AG04449 (cell line): ENCODE data around the gene ZNF813.
"Not testable (repeated sequence)": the region's sequence is repeated elsewhere in the genome, so short reads cannot be mapped to it uniquely, and the experiment has no call there.

ENCODE experiments used
- CTCF ChIA-PET: fragments of 350-600 bp; formaldehyde crosslinking; extraction: SDS; loops from one replicate; lab custom pipeline; 2021; ENCODE audit warnings: antibody characterized with exemption; lab: Yijun Ruan, JAX
- POLR2A ChIA-PET: fragments of 400-600, 350-600 bp; formaldehyde crosslinking; extraction: SDS; loops from one replicate; lab custom pipeline; 2020; ENCODE audit warnings: antibody characterized with exemption, inconsistent platforms; lab: Yijun Ruan, JAX
- DNase-seq: peaks from one replicate; pipeline ENCODE4 v3.0.0-alpha.2; 2010; ENCODE audit warnings: low read depth, low spot score
- H3K4me3 ChIP-seq: 2 replicates; pipeline ENCODE4 v1.5.1; 2011; ENCODE audit warnings: low read depth, mild to moderate bottlenecking, control low read depth, low read length
- TF ChIP-seq, protein P1 (sequence below): IDR thresholded peaks from one replicate; pipeline ENCODE4 v1.5.1; 2011; ENCODE audit warnings: mild to moderate bottlenecking, moderate library complexity, low read length, control low read depth, inconsistent platforms; ENCODE audit not compliant: insufficient read depth; ENCODE audit errors: missing control alignments

ZNF813 gene

DNA sequence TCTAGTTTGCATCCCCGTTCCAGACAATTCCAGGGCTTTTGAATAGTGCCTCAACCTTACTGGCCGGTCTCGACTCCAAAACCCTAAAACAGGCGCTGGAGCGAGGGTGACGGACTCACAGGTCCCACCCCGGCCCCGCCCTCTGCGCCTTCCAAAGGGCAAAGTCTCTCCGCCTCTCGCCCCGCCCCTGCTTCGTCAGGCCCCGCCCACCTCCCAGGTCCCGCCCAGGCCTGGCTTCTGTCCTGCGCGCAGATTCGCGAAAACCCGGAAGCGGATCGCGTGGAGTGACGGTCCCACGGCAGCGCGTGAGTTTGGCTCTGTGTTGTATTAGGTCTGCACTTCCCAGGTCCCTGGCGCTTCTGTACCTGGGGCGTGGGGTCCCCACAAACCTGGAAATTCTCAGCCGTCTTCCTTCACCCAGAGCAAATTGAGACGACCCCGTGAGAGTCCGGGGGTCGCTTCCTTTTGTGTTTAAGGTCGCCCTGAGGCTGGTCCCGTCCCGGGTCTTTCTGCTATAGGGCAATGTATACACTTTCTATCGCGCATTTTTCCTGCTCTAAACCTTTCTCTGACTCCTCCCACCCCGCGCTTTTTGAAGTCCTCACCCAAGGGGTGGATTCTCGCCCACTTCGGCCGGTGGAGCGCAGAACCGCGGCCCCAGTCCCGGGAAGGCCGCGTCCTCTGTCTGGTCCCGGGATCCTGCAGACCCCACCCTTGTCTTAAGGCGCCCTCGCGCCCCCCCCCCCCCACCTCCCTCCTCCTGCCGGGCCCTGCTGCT lies at the start of gene ZNF813:
TSS of gene ZNF813 (plus strand) at position 249 of the 778 bp plus-strand sequence. CDS start 16,090 bp downstream, outside the sequence.
- TF ChIP-seq, protein P1, sequence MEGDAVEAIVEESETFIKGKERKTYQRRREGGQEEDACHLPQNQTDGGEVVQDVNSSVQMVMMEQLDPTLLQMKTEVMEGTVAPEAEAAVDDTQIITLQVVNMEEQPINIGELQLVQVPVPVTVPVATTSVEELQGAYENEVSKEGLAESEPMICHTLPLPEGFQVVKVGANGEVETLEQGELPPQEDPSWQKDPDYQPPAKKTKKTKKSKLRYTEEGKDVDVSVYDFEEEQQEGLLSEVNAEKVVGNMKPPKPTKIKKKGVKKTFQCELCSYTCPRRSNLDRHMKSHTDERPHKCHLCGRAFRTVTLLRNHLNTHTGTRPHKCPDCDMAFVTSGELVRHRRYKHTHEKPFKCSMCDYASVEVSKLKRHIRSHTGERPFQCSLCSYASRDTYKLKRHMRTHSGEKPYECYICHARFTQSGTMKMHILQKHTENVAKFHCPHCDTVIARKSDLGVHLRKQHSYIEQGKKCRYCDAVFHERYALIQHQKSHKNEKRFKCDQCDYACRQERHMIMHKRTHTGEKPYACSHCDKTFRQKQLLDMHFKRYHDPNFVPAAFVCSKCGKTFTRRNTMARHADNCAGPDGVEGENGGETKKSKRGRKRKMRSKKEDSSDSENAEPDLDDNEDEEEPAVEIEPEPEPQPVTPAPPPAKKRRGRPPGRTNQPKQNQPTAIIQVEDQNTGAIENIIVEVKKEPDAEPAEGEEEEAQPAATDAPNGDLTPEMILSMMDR = no peak
- CTCF ChIA-PET = no interaction called here
- peak within 1 kb of the TSS; percentile 85 for H3K4me3 ChIP-seq
- DNase-seq = peak; percentile 10
- POLR2A ChIA-PET = no interaction called here

DNA sequence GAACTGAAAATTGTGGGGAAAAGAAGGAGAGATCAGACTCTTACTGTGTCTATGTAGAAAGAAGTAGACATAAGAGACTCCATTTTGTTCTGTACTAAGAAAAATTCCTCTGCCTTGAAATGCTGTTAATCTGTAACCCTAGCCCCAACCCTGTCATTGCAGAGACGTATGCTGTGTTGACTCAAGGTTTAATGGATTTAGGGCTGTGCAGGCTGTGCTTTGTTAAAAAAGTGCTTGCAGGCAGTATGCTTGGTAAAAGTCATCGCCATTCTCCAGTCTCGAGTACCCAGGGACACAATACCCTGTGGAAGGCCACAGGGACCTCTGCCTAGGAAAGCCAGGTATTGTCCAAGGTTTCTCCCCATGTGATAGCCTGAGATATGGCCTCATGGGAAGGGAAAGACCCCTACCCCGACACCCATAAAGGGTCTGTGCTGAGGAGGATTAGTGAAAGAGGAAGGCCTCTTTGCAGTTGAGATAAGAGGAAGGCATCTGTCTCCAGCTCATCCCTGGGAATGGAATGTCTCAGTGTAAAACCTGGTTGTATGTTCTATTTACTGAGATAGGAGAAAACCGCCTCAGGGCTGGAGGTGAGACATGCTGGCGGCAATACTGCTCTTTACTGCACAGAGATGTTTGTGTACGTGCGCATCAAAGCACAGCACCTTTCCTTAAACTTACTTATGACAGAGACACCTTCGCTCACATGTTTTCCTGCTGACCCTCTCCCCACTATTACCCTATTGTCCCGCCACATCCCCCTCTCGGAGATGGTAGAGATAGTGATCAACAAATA lies 46.8 kb upstream of the ZNF813 start:
- CTCF ChIA-PET = not testable (repeated sequence)

DNA sequence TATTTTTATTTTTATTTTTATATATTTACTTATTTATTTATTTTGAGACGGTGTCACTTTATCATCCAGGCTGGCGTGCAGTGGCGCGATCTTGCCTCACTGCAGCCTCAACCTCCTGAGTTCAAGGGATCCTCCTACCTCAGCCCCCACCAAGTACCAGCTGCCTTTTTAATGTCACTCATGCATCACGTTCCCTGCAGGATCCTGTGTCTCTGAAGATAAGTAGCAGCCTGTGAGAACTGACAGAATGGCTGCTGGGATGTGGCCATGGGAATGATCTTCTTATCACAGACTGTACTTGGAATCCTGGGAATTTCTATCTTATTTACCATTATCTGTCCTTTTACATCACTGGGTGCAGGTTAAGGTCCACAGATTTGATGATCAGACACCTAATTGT lies 45.0 kb upstream of the ZNF813 start:
- ChIA-PET CTCF (no interaction called here), POLR2A (no interaction called here)
- DNase-seq = no peak
- H3K4me3 ChIP-seq = no peak overlapping the region
- TF ChIP-seq, protein P1 = no peak

More for the DNA sequence above, 46.8 kb upstream of the ZNF813 start:
- H3K4me3 ChIP-seq, POLR2A ChIA-PET, DNase-seq: not testable (repeated sequence)

DNA sequence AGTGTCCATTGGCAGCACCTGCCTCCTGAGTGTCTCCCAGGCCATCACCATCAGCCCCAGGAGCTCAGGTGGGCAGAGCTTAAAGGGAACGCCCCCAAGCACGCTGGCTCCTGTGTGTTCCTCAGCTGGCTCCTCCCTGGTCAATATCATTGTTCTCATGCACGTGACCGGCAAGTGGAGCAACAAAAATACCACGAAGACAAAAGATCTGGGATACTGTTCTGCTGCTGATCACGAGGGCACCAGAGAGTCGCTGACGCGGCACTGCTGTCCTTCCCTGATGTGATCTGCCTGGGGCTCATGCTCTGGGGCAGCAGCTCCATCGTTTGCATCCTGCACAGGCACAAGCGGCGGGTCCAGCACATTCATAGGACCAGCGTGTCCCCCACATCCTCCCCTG lies 44.5 kb upstream of the ZNF813 start:
- POLR2A ChIA-PET, DNase-seq, CTCF ChIA-PET, H3K4me3 ChIP-seq: not testable (repeated sequence)

DNA sequence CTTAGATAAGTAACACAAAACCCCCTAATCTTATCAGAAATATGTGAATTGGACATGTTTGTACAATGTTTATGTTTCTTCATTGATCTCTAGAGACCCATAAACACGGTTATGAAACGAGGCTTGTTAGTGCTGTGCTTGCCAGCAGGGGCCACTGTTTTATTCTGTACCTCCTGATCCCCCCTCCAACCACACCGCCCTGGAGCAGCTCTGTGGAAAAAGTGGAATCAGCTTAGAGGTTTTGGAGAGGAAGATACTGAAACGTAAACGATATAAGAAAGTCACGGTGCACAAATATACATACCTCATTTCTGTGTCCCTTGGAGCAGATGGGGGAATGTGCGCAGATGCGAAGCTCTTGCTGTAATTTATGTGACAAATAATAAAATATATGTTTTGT lies 43.9 kb upstream of the ZNF813 start:
- H3K4me3 ChIP-seq, DNase-seq, POLR2A ChIA-PET: not testable (repeated sequence)
- CTCF ChIA-PET = interaction anchor here (2.5 kb wide), 1 partner anchor 13 kb away, joined by 15 read pairs; no protein-coding TSS in a partner anchor

DNA sequence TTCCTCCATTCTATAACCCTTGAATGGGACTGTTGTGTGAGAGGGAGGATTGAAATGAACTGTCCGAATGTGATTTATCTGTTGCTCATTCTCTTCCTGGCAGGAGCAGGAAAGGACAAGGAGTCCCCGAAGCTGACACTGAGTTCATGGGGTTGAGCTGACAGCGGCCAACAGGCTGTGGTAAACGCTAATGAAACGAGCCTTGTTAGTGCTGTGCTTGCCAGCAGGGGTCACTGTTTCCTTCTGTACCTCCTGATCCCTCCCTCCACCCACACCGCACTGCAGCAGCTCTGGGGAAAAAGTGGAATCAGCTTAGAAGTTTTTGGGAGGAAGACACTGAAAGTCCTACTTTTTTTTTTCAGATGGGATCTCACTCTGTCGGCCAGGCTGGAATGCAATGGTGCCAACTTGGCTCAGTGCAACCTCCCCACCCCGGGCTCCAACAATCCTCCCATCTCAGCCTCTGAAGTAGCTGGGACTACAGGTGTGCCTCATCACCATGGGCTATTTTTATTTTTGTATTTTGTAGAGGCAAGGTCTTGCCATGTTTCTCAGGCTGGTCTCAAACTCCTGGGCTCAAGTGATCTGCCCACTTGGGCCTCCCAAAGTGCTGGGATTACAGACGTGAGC lies 42.5 kb upstream of the ZNF813 start:
- no peak overlapping the region for H3K4me3 ChIP-seq
- TF ChIP-seq, protein P1 = peak; percentile 70
- no peak for DNase-seq
- ChIA-PET CTCF (interaction anchor here (0.6 to 2.5 kb wide), 12 partner anchors 10 to 599 kb away, joined by 3 to 15 read pairs (median 4); no protein-coding TSS in a partner anchor), POLR2A (no interaction called here)

DNA sequence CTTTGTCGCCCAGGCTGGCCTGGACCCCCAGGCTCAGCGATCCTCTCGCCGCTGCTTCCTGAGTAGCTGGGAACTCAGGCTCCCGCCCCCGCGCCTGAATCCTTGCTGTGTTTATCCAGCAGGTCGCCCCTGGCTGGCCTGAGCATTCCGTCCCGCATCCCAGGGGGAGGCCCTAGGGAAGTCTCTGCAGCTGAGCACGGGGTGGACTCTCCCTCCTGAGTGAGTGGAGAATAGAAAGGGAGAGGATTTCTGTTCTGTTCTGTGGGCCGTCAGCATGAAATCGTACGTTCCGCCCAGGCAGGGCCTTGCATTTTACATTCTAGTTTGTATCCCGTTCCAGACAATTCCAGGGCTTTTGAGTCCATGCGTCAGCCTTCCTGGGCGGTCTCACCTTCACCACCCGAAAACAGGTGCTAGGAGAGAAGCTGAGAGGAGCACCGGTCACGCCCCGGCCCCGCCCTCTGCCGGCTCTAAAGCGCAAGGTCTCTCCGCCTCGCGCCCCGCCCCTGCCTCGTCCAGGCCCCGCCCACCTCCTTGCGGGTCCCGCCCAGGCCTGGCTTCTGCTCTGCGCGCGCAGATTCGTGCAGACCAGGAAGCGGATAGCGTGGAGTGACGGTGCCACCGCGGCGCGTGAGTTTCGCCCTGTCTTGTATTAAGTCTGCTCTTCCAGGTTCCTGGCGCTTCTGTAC lies 36.0 kb upstream of the ZNF813 start, which contains the start of gene ZNF761:
TSS of gene ZNF761 (plus strand) at position 586 of the 689 bp plus-strand sequence. CDS start 15,285 bp downstream, outside the sequence.
- H3K4me3 ChIP-seq = peak within 1 kb of the TSS; percentile 82
- ChIA-PET POLR2A (no interaction called here), CTCF (no interaction called here)
- DNase-seq = peak; percentile 34
- TF ChIP-seq, protein P1 = peak; percentile 48
